AG09319 (cell line): ENCODE data around the gene DOCK3.
"Not testable (repeated sequence)": the region's sequence is repeated elsewhere in the genome, so short reads cannot be mapped to it uniquely, and the experiment has no call there.

ENCODE experiments used
- DNase-seq: peaks from one replicate; pipeline ENCODE4 v3.0.0-alpha.2; 2010; ENCODE audit warnings: low read depth; ENCODE audit errors: extremely low read depth
- CTCF ChIP-seq: IDR thresholded peaks from 2 replicates; pipeline ENCODE4 v1.5.1; 2011; ENCODE audit warnings: low read depth, mild to moderate bottlenecking, inconsistent platforms, low read length, moderate library complexity

DOCK3 gene

DNA sequence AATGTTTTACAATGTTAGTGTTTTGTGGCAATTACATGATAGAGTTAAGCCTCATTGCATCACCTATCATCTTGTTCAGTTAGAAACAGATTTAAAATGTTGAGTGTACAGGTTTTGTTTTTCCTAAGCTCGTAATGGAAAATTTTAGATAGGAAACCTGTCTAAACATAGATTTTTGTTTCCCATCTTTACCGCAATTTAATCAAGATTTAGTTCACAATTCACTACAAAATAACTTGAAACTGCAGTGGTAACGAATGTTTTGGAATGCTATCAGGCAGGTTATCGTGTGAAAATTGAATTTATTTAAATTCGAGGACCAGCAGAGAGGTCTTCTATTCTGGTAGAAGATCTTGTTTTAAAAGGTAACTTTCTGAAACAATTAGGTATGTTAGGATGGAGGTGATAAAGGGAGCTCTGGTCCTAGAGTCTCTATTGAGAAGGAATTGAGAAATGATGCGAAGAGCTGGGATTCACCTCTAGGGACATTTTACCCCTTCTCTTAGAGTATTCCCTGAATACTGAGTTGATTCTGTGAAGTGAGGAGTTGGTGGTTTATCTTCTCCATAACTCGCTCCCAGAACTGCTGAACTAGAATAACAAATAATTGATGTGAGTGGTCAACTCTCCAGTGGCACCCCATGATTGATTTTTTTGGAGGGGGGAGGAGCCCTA lies 1.4 kb downstream of the DOCK3 start:
- no peak for DNase-seq
- no peak for TF ChIP-seq CTCF

- no peak for DNase-seq
- TF ChIP-seq CTCF: no peak
These were observed 12.5 kb downstream of the DOCK3 start for GRCh38 chr3:50687127-50687751.

DNA sequence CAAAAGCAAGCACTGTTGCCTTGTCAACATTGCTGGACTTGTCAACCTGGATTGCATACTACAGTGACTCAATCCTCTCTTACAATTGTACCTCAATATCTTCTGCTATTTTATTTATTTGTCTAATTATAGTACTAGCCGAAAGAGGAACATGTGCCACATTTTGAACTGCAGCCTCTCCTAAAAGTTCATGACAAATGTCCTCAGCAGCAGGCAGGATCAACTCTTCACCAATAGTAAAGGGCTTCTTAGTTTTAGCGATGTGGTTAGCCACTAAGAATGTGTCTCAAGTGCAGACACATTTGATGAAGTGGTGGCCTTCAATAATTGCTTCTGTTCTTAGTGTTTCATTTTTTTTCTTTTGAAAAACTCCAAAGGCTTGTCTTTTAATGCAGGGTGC lies 13.2 kb downstream of the DOCK3 start:
- DNase-seq: no peak
- TF ChIP-seq CTCF: no peak

DNA sequence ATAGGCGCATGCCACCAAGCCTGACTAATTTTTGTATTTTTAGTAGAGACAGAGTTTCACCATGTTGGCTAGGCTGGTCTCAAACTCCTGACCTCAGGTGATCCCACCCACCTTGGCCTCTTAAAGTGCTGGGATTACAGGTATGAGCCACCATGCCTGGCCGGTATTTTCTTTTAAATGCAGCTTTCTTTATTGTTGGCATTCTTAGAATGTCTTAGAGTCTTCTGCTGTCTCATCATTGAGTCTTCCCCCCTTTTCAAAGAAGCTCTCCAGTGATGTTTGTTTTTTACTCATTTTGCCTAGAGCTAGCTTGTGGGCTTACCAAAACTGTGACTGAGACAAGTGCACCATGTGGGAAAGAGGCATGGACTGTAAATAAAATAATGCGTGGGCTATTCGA lies 13.9 kb downstream of the DOCK3 start:
- not testable (repeated sequence) for DNase-seq

DNA sequence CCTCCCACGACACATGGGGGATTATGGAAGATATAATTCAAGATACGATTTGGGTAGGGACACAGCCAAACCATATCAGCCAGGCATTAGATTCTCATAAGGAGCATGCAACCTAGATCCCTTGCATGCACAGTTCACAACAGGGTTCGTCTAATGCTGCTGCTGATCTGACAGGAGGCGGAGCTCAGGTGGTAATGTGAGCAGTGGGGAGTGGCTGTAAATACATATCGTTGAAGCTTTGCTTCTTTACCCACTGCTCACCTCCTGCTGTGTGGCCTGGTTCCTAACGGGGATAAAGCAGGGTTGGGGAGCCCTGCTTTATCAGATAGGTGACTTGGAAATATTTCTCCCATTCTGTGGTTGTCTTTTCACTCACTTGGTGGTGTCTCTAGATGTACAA lies 14.8 kb downstream of the DOCK3 start:
- TF ChIP-seq CTCF: no peak
- DNase-seq: no peak

GRCh38 chr3:50695031-50695430 lies 20.3 kb downstream of the DOCK3 start:
- DNase-seq: no peak
- no peak for TF ChIP-seq CTCF

DNA sequence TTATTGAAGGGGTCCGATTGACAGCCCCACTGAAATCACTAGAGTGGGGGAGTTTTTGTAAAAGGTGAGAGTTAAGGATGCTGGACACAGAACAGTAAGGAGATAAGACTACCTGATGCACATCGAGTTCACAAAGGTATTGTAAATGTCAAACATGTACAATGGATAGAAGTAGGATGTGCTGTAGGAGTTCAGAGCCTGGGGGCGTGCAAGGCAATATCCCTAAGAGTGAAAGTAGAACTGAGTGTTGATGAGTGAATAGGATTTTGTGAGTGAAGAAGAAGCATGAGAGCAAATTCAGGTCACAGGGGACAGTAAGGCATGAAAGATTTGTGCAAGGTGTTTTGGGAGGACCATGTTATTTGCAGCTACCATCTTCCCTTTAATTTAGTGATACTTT lies 21.5 kb downstream of the DOCK3 start:
- DNase-seq: no peak
- no peak for TF ChIP-seq CTCF

- TF ChIP-seq CTCF: no peak
- no peak for DNase-seq
These were observed 23.5 kb downstream of the DOCK3 start for GRCh38 chr3:50698269-50698668.
